Stimulated activated CD8-positive, alpha-beta memory T cell treated with anti-CD3 and anti-CD28 coated beads, Interleukin-4, amount 100 ng/mL, for 1 hour (primary cell): ENCODE results near the gene HUWE1.

Experiments
- DNase-seq, 2 donors: peaks; one replicate each; pipeline ENCODE4 v3.0.0-alpha.2; 2020; ENCODE audit warnings: low read depth in 2 of 2, low spot score in 1 of 2

HUWE1 gene

DNA sequence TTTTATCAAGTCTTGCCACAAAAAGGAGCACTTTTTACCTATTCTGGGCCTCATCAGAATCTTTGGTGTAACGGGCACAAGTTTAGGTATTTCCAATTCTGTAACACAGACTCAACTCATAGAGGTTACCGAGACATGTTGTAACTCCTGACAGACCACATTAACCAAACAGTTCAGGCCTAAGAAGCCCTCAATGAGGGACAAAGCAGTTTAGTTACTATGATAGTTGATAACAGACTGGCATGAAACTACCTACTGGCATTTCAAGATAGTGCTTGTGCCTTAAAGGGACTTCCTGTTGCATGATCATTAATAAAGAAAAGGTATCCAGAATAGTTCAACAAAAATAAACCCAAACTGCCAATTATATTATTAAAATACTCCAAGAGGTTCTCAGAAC, 64.1 kb downstream of the HUWE1 start:
- no peak for DNase-seq

DNA sequence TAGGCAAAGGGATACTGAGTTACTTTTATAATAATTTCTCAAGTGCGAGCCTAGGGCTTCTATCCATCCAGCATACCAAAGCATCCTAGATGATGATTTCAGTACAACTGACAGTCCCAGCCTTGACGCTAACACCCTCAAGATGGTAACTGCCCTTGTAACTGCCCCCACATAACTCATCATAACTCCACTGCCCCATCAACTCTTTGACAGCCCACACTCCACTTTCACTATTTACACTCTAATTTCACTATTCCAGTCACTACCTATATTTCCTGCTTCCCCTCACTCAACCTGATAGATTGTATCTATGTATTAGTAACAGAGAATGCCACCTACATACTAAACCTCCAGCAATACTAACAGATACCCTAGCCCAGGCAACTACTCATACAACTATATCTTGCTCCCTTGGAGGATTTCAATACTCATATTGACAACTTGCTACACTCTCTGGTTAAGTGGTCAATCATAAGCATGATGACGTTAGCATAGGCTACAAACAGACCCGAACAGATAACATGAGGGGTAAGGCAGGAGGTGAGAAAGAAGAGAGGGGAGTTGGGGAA, 65.0 kb downstream of the HUWE1 start:
- no peak for DNase-seq

DNA sequence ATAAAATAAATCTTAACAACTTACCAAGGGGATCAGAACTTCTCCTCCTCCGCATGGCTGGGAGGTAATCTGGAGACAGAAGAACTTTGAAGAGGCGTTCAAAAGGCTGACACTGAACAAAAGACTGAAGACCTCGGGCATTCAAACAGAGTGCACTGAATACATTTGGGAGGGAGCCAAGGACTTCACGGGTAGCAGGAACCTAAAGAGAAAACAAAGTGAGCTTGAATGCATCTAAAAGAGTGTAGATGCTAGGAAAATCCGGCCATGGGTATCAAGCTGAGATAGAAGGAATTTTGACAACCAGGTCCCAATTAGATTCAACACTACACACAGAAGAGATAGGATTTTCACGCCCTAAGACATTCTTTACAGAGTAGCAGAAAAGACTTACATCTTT, 69.6 kb downstream of the HUWE1 start:
- DNase-seq = no peak

DNA sequence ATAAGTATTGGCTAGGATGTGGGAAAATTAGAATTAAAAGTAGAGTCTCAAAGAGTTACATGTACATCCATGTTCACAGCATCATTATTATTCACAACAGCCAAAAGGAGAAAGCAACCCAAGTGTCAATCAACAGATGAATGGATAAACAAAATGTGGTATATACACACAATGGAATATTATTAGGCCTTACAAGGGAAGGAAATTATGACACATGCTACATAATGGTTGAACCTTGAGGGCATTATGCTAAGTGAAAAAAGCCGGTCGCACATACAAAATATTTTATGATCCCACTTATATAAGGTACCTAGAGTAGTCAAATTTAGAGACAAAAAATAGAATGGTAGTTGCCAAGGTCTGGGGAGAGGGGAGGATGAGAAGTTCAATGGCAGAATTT, 80.1 kb downstream of the HUWE1 start:
- DNase-seq = no peak

DNA sequence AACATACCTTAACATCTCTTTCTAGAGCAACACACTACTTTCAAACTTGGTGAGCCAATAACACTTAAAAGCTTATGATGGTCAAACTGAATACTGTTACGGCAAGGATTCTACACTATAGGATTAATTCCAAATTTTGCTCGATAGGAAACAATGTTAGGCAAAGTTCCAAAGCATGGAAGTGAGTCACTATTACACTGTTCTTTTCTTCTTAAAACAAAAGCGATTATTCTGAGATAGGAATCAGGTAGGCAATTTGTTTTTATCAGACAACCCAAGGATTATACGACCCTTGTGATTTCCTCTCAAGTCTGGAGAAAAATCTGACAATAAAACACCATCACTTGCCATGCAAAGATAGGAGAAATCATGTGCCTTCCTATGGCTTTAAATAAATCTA, 81.5 kb downstream of the HUWE1 start:
- no peak for DNase-seq

DNA sequence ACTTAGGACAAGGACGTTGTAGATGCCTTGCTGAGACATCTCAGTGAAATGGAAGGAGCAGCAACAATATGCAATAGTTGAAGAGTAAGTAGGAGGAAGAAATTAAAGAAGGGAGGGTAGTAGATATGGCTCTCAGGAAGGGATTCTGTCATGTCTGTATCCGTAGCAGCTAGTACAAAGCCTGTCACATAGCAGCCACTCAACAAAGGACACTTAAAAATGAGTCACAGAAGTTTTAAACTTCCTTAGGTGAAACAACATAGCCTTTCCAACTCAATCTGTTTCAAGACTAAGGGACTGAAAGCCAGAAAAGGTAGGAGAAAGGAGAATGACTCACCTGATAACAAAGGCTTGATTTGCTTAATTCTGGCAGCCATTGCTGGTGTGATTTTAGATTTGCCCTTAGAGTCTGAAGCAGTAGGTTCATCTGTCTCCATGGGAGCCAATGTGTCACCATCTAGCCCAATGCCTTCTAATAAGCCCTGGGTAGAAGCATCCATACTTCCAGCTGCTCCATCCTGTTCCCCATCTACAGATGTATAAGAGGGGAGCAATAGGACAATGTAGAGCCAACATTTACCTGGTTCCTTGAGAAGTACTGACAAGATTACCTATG, 86.6 kb downstream of the HUWE1 start:
- no peak for DNase-seq

GRCh38 chrX:53598169-53598568, 88.3 kb downstream of the HUWE1 start:
- no peak for DNase-seq

DNA sequence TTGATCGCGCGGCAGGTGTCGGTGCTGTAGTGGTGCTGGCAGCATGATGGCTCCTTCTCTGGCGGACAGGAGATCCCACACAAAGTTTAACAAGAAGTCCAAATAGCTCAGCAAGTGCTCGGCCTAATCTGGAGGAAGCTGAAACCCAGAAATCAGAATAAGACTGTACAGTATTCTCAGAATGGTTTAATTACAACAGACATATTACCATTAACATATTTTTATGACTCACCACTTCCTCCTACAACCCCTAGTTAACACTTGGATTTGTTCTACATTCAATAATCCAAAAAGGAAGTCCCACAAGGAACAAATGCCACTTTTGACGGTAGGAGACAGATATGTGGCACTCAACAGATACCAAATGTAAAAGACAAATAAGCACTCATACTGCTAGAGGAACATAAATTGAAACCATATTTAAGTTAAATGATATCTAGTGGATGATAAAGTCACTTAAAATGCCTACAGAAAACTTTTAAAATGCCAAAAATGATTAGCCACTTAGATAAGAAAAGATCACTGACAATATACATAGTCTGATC, 91.2 kb downstream of the HUWE1 start:
- no peak for DNase-seq

DNA sequence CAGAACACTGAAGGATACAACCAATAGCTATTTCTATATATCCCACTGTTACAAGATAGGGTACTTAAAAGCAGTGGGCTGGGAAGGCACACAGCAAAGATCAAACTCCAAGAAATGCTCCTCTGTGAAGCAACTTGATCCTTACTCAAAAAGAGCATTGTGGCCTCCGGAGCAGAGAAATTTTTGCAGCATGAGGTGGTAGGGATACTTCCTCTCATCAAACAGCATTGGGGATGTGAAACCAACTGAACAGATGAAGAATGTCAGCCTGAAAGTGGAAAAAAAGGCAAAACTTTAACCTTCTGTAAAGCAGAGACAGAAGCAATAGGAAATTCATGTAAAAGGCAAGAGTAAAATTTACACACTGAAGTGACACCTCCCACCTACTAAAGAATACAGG, 92.2 kb downstream of the HUWE1 start:
- DNase-seq = no peak

- no peak for DNase-seq
Observed at GRCh38 chrX:53587795-53588420, 98.6 kb downstream of the HUWE1 start.

DNA sequence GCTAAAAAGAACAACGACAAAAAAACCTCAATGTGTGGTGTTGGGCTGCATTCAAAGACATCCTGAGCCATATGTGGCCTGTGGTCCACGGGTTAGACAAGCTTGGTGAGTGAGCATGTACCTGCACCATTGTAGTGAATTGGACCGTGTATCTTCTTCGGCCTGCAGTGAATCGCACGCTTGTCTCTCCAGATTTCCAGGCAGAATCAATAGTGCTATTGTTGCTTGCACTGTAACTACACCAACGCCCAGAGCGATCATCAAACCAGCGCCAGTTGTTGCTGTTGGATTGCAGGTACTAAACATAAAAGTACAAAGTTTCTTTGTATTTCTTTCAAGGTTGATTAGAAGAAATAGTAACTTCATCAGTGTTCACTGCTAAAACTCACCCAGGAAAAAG, 101.6 kb downstream of the HUWE1 start:
- DNase-seq = no peak

GRCh38 chrX:53583571-53583970, 102.9 kb downstream of the HUWE1 start:
- DNase-seq = no peak

- no peak for DNase-seq
Observed at GRCh38 chrX:53580742-53581504, 105.6 kb downstream of the HUWE1 start.

DNA sequence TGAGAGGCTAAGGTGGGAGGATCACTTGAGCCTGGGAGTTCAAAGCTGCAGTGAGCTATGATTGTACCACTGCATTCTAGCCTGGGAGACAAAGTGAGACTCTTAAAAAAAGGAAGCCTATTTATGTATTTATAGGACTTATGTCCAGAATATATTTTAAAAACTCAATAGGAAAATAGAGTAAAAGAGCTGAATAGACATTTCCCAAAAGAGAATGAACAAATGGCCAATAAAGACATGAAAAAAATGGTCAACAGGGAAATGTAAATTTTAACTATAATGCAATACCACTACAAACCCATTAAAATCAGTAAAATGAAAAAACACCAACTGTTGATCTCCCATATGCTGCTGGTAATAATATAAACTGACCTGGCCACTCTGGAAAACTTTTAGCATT, 115.0 kb downstream of the HUWE1 start:
- no peak for DNase-seq

DNA sequence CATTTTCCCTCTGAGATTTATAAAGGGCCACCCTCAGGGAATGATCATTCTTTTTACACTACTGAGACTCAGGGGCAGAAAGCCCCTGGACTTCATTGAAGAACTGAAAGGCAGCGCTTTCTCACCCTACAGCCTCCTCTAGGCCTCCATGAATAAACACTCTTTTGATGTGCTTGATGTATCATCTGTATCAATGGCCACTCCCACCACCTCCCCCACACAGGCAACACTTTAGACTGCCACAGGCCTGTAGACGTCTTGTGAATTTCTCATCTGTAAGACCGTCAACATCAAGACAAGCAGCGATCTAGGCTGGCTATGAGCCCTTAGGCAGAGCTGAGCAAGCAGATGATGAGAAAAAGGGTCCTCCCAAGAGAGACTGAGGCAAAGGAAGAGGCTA, 123.2 kb downstream of the HUWE1 start:
- no peak for DNase-seq

GRCh38 chrX:53561912-53562311, 124.6 kb downstream of the HUWE1 start:
- DNase-seq = no peak

DNA sequence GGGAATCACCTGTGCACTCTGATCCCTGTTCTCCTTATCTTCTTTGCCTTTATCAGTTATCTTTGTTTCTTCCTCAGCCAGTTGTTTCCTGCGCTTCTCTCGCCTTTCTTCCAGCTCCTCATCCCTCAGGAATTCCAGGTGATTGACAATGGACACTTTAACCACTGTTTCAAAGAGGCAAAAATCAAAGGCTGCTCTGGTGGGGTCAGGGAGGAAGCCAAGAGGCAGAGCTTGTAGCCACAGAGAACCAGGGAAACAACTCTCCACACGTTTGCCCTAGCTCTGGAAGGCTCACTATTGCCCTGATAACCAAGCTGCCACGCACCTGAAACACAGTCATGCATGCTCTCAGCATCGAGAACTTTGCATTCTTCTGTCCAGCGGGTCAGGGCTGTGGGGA, 127.9 kb downstream of the HUWE1 start:
- DNase-seq = no peak

DNA sequence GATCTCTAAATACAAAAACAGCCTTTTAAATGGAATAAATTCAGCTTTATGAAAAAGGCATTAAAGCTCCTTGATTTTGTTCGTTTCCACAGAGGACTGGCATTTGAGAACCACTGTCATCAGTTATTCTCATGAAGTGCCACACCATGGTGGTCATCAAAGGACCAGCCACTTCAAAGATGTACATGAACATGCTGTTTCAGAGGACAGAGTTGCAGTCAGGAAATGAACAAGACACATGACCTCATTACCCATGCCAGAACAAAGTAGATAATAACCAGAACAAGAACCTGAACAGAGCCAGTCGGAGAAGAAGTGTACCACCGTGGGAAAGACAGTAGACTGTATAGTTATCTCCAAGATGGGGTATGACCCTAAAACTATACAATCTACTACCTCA, 129.7 kb downstream of the HUWE1 start:
- no peak for DNase-seq

DNA sequence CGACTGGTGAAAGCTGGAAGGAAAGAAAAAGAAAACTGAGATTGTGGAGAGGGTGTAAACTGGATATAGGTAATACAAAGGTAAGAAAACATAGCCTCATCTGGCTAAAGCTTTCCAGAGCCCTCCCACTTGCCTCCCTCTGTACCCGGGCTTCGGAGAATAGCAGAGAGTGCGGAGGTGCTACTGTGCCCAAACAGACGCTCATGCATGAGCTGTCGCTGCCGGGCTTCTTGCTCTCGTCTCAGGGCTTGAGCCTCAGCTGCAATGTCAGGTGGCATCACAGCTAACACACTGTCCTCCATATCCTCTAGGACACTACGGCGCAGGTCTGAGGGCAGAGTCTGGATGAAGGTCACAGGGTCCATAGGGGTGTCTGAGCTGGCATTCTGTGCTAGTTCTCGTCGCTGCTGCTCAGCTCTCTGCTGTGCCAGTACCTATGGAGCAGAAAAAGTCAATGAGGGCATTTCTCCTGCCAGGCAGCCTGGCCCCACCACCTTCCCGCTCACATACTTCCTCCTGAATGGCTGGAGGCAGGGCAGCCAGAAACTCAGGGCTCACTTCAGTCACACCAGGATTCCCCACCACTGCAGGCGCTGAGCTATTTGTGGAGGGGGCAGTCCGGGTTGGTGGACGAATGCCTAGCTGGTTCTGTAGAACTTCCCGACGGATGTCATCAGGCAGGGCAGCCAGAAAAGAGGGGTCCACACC, 135.6 kb downstream of the HUWE1 start:
- DNase-seq = no peak

GRCh38 chrX:53547668-53548067, 138.9 kb downstream of the HUWE1 start:
- DNase-seq = no peak

- DNase-seq = no peak
Observed at GRCh38 chrX:53544936-53545335, 141.6 kb downstream of the HUWE1 start.
